Stimulated activated naive CD8-positive, alpha-beta T cell treated with anti-CD3 and anti-CD28 coated beads, Interleukin-15, Interleukin-2, amounts not matched to agents 100 ng/mL and 50 ng/mL, for 24 hours (primary cell): ENCODE data around the gene XPO5.
A peak's percentile ranks its signal among the peaks of the same experiment; 100 is the strongest.
"Not testable (repeated sequence)": the region's sequence is repeated elsewhere in the genome, so short reads cannot be mapped to it uniquely, and the experiment has no call there.

ENCODE experiments used
- H3K27ac Mint-ChIP-seq: one replicate; pipeline ENCODE4 v1.8.0; 2021; ENCODE audit warnings: mild to moderate bottlenecking, mixed read lengths
- H3K27me3 Mint-ChIP-seq: one replicate; pipeline ENCODE4 v1.8.0; 2021; ENCODE audit warnings: mixed read lengths
- H3K36me3 Mint-ChIP-seq: one replicate; pipeline ENCODE4 v1.8.0; 2021; ENCODE audit warnings: low read depth, mixed read lengths
- H3K4me1 Mint-ChIP-seq: one replicate; pipeline ENCODE4 v1.8.0; 2021; ENCODE audit warnings: low read depth, mixed read lengths
- H3K4me3 Mint-ChIP-seq: one replicate; pipeline ENCODE4 v1.8.0; 2021; ENCODE audit warnings: mild to moderate bottlenecking, mixed read lengths
- H3K9me3 Mint-ChIP-seq: one replicate; pipeline ENCODE4 v1.8.0; 2021; ENCODE audit warnings: mixed read lengths

Gene XPO5

GRCh38 chr6:43557620-43558019 lies 18.2 kb downstream of the XPO5 start:
- H3K27me3 Mint-ChIP-seq, H3K4me3 Mint-ChIP-seq, H3K4me1 Mint-ChIP-seq, H3K27ac Mint-ChIP-seq, H3K9me3 Mint-ChIP-seq: not testable (repeated sequence)
- H3K36me3 Mint-ChIP-seq, result peaks cover 87% of the 10 kb centered on the region

GRCh38 chr6:43547222-43547621 lies 28.6 kb downstream of the XPO5 start:
- Mint-ChIP-seq H3K27me3 (no peaks in the 10 kb centered on the region), H3K27ac (no peak overlapping the region), H3K4me3 (no peak overlapping the region), H3K36me3 (peaks cover 76% of the 10 kb centered on the region), H3K9me3 (no peaks in the 10 kb centered on the region), H3K4me1 (no peaks in the 10 kb centered on the region)

- H3K4me3 Mint-ChIP-seq, result no peak overlapping the region
- no peak overlapping the region for H3K27ac Mint-ChIP-seq
- H3K27me3 Mint-ChIP-seq, result no peaks in the 10 kb centered on the region
- no peaks in the 10 kb centered on the region for H3K9me3 Mint-ChIP-seq
- no peaks in the 10 kb centered on the region for H3K4me1 Mint-ChIP-seq
- H3K36me3 Mint-ChIP-seq, result peaks cover 69% of the 10 kb centered on the region
Observed at GRCh38 chr6:43544461-43544860, 31.4 kb downstream of the XPO5 start.

GRCh38 chr6:43541774-43542471 lies 33.9 kb downstream of the XPO5 start:
- H3K36me3 Mint-ChIP-seq, result peaks cover 63% of the 10 kb centered on the region
- no peaks in the 10 kb centered on the region for H3K4me1 Mint-ChIP-seq
- no peaks in the 10 kb centered on the region for H3K9me3 Mint-ChIP-seq
- no peaks in the 10 kb centered on the region for H3K27me3 Mint-ChIP-seq
- H3K27ac Mint-ChIP-seq, result no peak overlapping the region
- no peak overlapping the region for H3K4me3 Mint-ChIP-seq

GRCh38 chr6:43540507-43540906 lies 35.3 kb downstream of the XPO5 start:
- Mint-ChIP-seq H3K36me3 (peaks cover 56% of the 10 kb centered on the region), H3K27ac (no peak overlapping the region), H3K4me3 (no peak overlapping the region), H3K4me1 (no peaks in the 10 kb centered on the region), H3K27me3 (no peaks in the 10 kb centered on the region), H3K9me3 (no peaks in the 10 kb centered on the region)

- not testable (repeated sequence) for H3K27me3 Mint-ChIP-seq, H3K4me1 Mint-ChIP-seq, H3K4me3 Mint-ChIP-seq, H3K27ac Mint-ChIP-seq, H3K9me3 Mint-ChIP-seq
- H3K36me3 Mint-ChIP-seq, result peaks cover 54% of the 10 kb centered on the region
Observed at GRCh38 chr6:43539409-43539808, 36.4 kb downstream of the XPO5 start.

GRCh38 chr6:43538986-43539385 lies 36.9 kb downstream of the XPO5 start:
- not testable (repeated sequence) for H3K9me3 Mint-ChIP-seq, H3K4me3 Mint-ChIP-seq, H3K27me3 Mint-ChIP-seq, H3K27ac Mint-ChIP-seq, H3K4me1 Mint-ChIP-seq
- peaks cover 50% of the 10 kb centered on the region for H3K36me3 Mint-ChIP-seq

- Mint-ChIP-seq H3K27ac (no peak overlapping the region), H3K27me3 (no peaks in the 10 kb centered on the region), H3K9me3 (no peaks in the 10 kb centered on the region), H3K4me1 (no peaks in the 10 kb centered on the region), H3K36me3 (peaks cover 59% of the 10 kb centered on the region), H3K4me3 (no peak overlapping the region)
Observed at GRCh38 chr6:43532201-43532600, 43.6 kb downstream of the XPO5 start.

- H3K9me3 Mint-ChIP-seq, result no peaks in the 10 kb centered on the region
- peaks cover 4% of the 10 kb centered on the region for H3K4me1 Mint-ChIP-seq
- H3K27ac Mint-ChIP-seq, result no peak overlapping the region
- H3K4me3 Mint-ChIP-seq, result no peak overlapping the region
- no peaks in the 10 kb centered on the region for H3K27me3 Mint-ChIP-seq
- peaks cover 71% of the 10 kb centered on the region for H3K36me3 Mint-ChIP-seq
Observed at GRCh38 chr6:43524483-43524961, 51.3 kb downstream of the XPO5 start.

- Mint-ChIP-seq H3K4me3 (no peak overlapping the region), H3K36me3 (peaks cover 63% of the 10 kb centered on the region), H3K27me3 (no peaks in the 10 kb centered on the region), H3K27ac (no peak overlapping the region), H3K4me1 (peaks cover 4% of the 10 kb centered on the region), H3K9me3 (no peaks in the 10 kb centered on the region)
Observed at GRCh38 chr6:43523284-43523683, 52.6 kb downstream of the XPO5 start.

GRCh38 chr6:43522547-43523261 lies 53.1 kb downstream of the XPO5 start:
- H3K27ac Mint-ChIP-seq, result peak overlapping the region; percentile 43
- H3K36me3 Mint-ChIP-seq, result peaks cover 58% of the 10 kb centered on the region

GRCh38 chr6:43521836-43522235 lies 54.0 kb downstream of the XPO5 start:
- no peaks in the 10 kb centered on the region for H3K27me3 Mint-ChIP-seq
- H3K27ac Mint-ChIP-seq, result no peak overlapping the region
- H3K36me3 Mint-ChIP-seq, result peaks cover 49% of the 10 kb centered on the region
- H3K9me3 Mint-ChIP-seq, result no peaks in the 10 kb centered on the region
- H3K4me3 Mint-ChIP-seq, result no peak overlapping the region
- peaks cover 4% of the 10 kb centered on the region for H3K4me1 Mint-ChIP-seq

More at GRCh38 chr6:43522547-43523261, 53.1 kb downstream of the XPO5 start:
- no peaks in the 10 kb centered on the region for H3K27me3 Mint-ChIP-seq
- H3K4me3 Mint-ChIP-seq, result no peak overlapping the region
- peaks cover 4% of the 10 kb centered on the region for H3K4me1 Mint-ChIP-seq
- no peaks in the 10 kb centered on the region for H3K9me3 Mint-ChIP-seq

GRCh38 chr6:43520097-43520496 lies 55.7 kb downstream of the XPO5 start:
- Mint-ChIP-seq H3K36me3 (peaks cover 35% of the 10 kb centered on the region), H3K27me3 (no peaks in the 10 kb centered on the region), H3K27ac (peak overlapping the region; percentile 17), H3K9me3 (no peaks in the 10 kb centered on the region), H3K4me3 (no peak overlapping the region), H3K4me1 (peaks cover 4% of the 10 kb centered on the region)

GRCh38 chr6:43517505-43518357 lies 58.1 kb downstream of the XPO5 start:
- H3K36me3 Mint-ChIP-seq, result peaks cover 30% of the 10 kb centered on the region
- no peak overlapping the region for H3K27ac Mint-ChIP-seq
- H3K9me3 Mint-ChIP-seq, result no peaks in the 10 kb centered on the region
- peaks cover 4% of the 10 kb centered on the region for H3K4me1 Mint-ChIP-seq
- no peak overlapping the region for H3K4me3 Mint-ChIP-seq
- no peaks in the 10 kb centered on the region for H3K27me3 Mint-ChIP-seq
